ENCODE results near the gene MAD2L1.
A peak's percentile ranks its signal among the peaks of the same experiment; 100 is the strongest.

MAD2L1 gene

DNA sequence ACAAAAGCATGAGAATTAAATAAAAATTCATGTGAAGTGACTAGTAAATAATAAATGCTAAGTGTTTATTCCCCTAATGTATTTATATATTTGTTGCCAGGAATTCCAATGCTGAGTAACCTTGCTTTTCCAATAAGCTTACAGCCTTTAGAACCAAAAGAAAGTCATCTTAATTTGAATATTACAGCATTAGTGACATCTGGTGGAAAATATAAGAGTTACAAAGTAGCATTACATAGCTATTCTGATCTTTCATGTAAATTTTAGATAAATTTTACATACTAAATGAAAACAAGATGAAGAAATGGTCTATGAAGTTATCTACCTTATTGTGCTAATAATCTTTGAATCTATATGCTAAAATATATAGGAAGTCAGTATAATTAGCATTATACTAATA, 10.4 kb downstream of the MAD2L1 start:
- no peak for DNase-seq

DNA sequence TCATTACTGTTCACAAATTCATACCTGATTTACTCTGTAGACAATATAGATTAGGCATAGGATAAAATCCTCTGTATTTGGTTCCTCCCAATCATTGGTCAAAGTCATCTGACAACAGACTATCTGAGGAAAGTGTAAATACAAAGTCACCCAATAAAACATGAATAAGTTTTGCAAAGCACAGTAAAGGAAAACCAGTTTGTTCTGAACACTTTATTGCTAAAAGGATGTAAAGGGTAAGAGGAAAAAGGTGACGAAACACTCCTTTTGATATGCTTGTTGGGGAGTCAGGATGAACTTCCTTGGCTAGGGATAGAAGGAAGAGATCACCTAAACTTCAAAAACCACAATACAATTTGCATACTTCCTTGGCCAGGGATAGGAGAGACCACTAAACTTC, 10.9 kb downstream of the MAD2L1 start:
- no peak for DNase-seq

DNA sequence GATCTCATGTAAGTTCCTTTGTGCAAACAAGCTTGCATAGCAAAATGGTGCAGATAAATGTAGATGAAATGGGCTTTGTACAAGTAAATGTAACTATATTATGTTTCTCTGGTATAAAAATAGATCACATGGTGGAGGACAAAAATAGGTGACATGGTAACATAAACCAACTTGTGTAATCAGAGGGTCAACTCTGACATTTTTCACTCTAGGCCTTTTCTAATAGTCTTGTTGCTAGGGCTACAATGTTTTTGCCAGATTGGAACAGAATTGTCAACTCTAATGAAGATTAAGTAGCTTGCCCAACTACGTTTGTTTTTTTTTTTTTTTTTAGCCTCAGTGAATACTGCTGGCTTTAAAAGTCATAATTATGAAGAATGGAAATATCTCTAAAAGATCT, 11.5 kb downstream of the MAD2L1 start:
- DNase-seq: peak; percentile 17

DNA sequence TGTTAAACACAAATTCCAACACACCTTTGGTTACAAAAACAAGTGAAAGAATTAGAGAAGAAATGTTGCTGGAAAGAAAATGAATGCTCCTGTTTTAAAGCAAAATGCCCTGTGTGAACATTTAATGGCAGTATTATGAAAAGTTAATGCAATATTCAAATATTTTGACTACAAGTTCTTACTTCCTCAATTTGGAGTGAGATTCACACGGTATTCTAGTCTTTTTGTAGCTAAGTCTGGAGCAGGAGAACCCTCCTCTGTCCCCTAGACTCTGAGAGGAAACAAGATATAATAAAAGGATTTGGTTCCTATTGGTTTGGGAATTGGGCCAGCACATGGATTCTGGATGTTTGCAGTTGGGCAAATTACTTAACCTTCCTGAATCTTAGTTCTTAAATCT, 12.7 kb downstream of the MAD2L1 start:
- no peak for DNase-seq

DNA sequence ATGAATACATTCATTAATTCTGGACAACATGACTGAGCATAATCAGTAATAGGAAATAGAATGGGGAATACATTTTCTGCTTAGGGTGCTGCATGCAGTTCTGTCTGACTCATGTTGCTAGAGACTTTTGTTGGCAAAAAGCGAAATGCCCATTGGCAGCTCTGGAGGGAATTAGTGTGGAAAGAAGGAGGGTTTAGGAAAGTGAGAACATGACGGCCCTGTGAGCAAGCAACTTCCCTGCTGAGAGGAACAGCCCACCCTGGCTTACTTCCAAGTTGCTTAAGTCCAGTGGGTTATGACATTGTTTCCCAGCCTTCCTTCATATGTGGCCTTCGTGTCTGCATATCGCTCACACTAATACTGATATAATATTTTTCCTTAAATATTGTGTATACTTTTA, 13.8 kb downstream of the MAD2L1 start:
- no peak for DNase-seq

DNA sequence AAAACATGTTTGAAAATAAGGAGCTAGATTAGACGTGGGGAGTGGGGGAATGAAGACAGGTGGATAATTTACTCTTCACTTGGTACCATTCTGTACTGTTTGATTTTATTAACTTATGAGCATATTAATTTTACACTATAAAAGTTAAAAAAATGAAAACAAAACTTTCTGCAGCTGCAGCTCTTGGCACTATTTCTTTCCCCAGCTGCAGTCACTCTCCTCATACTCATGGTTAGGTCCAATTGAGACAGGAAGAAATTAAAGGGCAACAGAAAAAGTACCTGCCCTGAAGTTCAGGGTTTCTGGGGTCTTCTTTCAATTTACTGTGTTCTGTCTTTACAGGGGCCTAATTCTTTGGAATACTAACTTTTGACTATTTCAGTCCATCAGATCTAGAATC, 15.4 kb downstream of the MAD2L1 start:
- DNase-seq: no peak

DNA sequence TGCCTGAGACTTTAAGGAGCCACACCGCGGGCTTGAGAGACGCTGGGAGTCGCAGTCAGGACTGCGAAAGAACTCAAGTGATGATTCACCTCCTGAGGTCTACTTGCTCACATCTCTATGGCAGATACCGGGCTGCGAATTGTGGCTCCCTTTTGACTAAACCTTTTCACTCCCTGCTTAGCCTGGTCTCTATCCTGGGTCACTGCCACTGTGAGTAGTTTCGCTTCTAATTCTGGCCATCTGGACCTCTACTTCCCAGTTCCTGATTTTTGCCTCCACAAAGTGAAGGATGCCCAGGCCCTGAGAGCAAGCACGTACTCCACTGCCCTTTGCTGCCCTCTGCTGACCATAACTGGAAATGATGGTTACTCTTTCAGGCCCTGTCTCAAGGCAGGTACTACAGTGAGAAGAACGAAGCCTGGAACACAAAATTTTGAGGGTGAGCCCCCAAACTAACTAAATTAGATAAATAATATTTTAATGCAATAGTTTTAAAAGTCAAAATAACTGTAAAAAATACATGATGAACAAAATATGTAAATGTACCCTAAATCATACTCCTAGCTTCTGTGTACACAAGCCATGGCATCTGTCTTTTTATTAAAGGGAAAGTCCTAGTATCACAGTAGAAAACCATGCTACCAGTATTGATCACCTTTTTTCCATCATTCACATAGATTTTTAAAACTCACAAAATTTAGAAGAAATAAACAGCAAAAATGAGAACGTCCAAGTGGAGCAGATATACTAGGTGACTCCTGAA, 16.7 kb downstream of the MAD2L1 start:
- DNase-seq: peak; percentile 73

DNA sequence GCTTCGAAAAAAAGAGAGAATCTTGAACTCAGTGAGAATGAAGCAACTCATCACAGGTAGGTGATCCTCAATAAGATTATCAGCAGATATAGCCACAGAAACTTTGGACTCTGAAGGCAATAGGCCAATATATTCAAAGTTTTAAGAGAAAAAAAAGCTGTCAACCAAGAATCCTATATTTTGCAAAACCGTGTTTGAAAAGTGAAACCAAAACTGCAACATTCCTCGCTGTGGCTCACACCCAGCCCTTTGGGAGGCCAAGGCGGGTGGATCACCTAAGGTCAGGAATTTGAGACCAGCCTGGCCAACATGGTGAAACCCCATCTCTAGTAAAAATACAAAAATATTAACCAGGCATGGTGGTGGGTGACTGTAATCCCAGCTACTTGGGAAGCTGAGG, 22.8 kb downstream of the MAD2L1 start:
- no peak for DNase-seq

DNA sequence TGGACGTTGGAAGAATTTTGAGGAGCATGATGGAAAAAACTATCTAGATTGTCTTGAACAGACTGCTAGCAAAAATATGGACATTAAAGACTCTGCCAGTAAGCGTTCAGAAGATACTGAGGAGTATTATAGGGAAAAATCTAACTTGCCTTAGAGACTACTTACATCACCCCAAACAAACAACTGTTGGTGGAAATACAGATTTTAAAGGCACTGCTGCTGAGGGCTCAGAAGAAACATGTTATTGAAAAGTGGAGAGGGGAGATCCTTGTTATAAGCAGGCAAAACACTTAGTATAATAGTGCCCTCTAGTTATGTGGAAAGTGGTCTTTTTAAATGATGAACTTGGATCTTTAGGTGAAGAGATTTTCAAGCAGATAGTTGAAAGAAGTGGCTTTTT, 29.2 kb downstream of the MAD2L1 start:
- no peak for DNase-seq

DNA sequence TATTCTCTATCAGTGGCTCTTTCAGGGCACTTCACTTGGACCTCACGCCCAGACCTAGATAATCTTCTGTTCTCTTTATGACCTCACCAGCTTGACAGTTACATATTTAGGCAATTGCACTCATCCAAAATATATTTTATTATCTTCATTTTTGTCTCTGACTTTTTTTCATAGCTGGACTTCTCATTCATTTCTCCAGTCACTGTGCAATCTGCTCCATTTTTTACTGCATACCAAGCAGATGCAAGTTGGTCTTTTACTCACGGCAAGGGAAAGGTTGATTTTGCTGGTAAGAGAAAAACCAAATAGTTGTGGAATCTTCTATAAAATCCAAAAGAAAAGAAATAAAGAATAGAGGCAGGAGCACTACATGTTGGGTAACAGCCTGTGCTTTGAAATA, 31.7 kb downstream of the MAD2L1 start:
- DNase-seq: no peak

DNA sequence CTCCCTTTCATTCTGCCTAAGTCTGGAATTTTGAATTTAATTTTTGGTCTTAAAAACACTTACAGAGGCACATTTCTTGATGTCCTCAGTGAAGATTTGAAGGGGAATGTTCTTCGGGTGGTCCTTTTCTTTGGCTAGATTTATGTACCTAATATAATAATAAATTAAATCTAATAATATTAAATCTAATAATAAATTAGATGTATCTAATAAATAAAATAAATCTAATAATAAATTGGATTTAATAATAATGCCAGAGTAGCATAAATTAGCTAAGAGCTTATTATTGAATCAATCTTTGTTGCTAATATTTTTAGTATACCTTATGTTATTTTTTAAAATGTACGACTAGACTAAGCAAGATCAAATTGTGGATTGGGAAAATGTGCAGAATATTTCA, 39.8 kb downstream of the MAD2L1 start:
- DNase-seq: no peak

DNA sequence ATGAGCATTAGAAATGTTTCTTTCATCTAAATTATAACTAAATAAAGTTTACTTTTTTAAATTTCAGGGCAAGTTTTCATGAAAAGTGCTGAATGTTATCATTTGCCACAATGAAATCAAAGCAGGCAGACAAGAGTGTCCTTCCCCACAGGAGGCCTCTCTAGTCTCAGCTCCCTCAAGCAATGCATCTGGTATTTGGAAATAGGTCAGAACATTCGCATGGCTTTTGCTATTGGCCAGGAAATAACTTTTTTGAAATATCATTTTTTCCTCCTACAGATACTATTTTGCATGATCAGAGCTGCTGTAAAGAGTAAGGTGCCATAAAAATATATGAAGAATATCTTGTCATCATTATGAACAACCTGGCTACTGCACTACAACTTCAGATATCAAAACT, 41.1 kb downstream of the MAD2L1 start:
- no peak for DNase-seq

DNA sequence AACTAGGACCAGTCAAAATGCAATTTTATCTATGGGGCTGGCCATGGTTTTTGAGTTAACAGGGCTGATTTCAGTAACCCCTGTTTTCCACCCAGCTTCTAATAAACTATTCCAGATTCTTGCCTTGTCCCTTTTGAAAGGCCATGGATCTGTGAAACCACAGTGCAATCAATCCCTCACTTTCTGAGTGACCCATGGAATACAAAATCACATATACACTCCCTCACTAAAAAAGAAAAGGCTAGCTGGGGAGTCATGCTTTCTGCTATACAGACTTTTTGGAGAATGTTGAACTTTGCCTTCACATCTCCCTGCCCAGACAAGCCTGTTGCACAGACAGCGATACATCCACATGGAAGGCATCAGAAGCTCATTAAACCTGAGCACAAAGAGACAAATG, 47.9 kb downstream of the MAD2L1 start:
- DNase-seq: no peak

DNA sequence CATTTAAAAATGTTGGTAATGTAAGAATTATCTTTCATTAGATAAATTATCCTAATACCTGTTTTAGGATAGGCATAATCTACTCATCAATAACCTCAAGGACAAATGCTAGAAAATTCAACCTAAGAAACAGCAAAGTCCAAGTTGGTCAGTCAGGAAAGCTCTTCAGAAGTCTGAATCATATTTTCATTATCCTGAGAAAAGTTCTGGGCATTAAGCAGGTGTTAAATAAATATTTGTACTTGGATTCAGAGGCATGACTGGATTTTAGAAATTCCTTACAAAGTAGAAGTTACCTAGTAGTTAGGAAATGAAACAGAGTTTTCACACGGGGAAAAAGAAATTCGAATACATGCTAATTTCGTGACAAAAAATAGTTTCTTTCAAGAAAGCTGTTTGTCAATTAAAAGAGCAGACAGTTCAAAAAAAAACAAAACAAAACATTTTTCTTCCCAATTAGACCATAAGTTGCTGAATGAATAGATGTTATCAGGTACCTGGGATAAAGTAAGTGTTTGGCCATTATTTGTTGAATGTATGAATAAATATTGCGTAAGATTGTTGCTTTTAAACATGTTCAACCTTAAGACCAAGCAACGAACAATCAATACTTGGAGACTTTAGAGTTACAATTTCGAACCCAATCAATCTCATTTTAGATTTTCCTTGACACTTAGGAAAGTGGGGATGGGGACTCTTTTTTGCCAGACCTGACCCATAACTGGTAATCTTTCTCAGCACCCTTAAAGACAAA, 48.5 kb downstream of the MAD2L1 start:
- no peak for DNase-seq

DNA sequence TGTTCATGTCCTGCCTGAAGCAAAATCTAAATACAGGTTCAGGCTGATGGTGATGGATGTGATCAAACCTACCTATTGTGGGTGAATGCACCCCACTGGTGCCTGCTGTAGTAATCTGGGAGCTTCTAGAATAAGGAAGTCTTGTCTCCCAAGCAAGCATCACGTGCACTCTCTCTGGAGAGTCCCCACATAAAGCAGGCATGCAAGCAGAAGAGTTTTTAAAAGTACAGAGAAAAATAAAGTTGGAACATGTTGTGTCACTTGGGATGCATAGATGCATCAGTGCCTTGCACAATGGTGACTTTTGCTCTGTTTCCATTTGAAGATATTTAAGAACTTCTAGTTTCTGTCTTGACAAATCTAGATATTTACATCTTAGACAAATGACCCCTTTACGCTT, 54.9 kb downstream of the MAD2L1 start:
- no peak for DNase-seq

DNA sequence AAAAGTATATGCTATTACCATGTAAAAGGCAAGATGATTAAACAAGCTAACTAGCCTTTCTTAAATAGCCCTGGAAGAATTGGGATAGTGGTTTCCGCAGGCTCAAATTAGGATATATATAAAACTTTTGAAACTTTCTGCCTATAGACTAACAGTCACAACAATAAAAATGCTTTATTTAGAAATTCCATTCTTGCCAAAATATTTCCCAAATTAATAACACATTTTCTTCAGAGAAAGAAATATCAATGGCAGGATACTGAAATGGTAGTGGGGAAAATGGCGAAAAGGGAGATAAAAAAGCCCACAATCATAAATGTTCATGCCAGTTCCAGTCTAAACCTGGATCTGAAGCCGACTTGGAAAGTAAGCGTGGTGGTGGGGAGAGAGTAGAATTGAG, 56.0 kb downstream of the MAD2L1 start:
- no peak for DNase-seq

DNA sequence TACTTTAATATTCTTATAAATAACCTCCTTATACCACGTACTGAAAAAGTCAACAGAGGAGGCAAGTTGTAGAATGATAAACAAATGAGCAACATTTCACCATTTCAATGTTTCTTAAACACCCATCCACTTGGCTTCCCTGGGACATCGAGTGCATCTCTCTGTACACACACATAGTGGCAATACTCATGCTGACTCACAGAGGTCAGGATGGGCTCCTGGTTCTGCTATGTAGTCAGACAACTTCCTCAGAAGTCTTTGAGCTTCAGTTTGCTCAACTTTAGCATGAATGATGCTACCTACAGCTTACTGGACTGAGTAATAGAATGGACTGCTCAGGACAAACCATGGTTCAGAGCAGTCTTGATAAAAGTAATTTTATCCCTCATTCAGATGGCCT, 56.9 kb downstream of the MAD2L1 start:
- DNase-seq: no peak

DNA sequence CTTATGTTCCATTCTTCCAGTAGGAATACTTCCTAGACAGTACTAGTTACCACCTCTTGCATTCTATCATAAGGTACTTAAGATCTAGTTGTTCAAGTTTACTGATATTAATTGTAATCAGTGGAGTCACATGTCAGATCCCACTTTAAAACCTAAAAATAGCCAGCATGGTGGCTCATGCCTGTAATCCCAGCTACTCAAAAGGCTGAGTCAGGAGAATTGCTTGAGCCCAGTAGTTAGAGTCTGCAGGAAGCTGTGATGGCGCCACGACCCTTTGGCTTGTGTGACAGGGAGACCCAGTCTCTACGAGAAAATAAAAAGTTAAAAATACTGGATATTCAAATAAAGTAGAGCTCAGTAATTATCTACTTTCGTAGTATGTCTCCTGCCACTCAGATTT, 57.7 kb downstream of the MAD2L1 start:
- DNase-seq: no peak

DNA sequence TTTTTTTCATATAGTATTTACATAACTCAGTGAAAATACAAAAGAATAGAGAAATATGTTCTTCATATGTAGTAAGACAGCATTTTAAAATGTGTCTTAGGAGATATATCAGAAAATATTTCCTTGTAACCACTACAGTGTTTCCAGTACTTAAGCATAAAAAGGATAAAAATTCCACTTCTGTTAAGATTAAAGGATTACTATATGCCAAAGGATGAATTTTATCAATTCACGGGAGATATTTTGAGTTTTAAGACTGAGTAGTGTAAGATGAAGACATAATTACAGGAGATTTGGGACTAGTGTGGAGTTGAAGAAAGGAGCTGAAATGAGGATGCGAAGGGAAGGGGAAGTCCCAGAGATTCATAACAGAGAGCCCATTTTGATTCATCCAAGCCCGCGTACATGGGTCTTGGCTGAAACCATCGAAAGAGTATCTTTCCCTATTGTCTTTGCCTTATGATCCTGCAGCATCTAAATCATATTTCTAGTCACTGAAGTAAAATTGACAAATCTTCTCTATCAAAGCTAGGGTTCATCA, 58.7 kb downstream of the MAD2L1 start:
- no peak for DNase-seq

DNA sequence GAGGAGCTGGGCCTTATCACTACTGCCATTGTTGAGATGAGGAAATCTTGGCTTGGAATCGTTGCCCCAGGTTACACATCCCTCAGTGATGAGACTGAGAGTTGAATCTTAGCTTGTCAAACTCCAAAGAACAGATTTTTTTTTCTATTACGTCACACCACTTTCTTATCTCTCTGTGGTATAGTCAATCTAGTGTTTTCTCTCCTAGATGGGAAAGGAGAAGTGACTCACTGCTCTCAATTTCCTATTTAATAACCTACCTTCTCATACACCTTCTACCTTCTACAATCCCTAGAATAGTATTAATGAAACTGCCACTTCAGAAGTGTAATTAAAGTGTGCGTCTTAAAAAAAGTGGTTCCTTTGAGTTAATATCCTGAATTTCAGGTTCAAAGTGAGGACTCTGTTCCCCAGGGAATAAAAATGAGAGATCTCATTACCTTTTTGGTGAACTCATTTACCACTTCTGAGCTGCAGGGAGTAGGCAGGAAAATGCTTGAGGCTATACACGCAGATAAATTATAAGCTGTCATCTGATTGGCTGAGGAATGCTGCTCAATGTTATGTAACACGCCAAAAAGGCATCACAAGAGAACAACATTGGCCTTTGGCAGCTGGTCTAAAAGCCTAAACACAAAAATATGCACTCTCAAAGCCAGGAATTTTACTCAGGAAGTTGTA, 59.3 kb downstream of the MAD2L1 start:
- no peak for DNase-seq

All from NCI-H748 treated with DMSO at 0.1 percent for 48 hours (cell line).